Measurements from ENCODE around the gene PACC1. TPM values are rescaled to one million over a fixed set of nuclear protein-coding genes. Genes with fewer than 3 reads are reported as not detected.

PACC1 gene
- total and polyA plus RNA-seq, 2 experiments from 2014 or later, result 9.4 to 10.4 TPM

DNA sequence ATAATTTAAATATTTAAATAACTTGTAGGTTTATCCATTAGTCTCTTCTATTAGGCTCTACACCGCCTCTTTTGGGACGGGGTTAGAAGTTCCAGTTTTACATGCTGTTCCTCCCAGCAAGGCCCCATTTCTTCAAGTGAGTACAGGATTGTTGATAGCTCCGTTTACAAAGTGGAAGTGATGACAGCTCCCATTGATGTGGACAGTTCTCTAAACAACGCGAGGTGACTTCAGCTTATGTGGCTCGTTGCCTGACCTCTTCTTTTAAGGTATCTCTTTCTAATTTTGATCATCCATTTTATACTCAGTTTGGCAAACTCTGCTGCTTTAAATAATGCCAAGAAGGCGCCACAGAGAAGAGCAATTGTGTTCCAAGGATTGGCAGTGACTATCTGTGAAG lies 49.7 kb downstream of the PACC1 start:
- Histone ChIP-seq H3K79me2 (no peaks in the 10 kb centered on the region), H2AFZ (no peak overlapping the region), H3K36me3 (replicated peaks; ENCODE audit: insufficient read depth, low read depth) (no peaks in the 10 kb centered on the region), H3K9me3 (ENCODE audit: low read depth) (no peaks in the 10 kb centered on the region), H3K27ac (no peak overlapping the region), H3K9me2 (replicated peaks; ENCODE audit: insufficient read depth) (no peaks in the 10 kb centered on the region), H3K4me3 (no peak overlapping the region), H3K27me3 (no peaks in the 10 kb centered on the region), H3K4me2 (no peak overlapping the region), H3K4me1 (ENCODE audit: insufficient read depth) (no peaks in the 10 kb centered on the region), H4K20me1 (ENCODE audit: insufficient read depth, poor library complexity, severe bottlenecking) (no peaks in the 10 kb centered on the region)
- TF ChIP-seq EZH2 (IDR thresholded peaks at IDR 0.05; ENCODE audit: borderline replicate concordance) (no peak), EZH2phosphoT487 (IDR thresholded peaks at IDR 0.05; ENCODE audit: low read depth, severe bottlenecking, unreplicated experiment) (no peak)
- TF ChIP-seq, protein P1, sequence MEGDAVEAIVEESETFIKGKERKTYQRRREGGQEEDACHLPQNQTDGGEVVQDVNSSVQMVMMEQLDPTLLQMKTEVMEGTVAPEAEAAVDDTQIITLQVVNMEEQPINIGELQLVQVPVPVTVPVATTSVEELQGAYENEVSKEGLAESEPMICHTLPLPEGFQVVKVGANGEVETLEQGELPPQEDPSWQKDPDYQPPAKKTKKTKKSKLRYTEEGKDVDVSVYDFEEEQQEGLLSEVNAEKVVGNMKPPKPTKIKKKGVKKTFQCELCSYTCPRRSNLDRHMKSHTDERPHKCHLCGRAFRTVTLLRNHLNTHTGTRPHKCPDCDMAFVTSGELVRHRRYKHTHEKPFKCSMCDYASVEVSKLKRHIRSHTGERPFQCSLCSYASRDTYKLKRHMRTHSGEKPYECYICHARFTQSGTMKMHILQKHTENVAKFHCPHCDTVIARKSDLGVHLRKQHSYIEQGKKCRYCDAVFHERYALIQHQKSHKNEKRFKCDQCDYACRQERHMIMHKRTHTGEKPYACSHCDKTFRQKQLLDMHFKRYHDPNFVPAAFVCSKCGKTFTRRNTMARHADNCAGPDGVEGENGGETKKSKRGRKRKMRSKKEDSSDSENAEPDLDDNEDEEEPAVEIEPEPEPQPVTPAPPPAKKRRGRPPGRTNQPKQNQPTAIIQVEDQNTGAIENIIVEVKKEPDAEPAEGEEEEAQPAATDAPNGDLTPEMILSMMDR (IDR thresholded peaks at IDR 0.05; ENCODE audit: poor library complexity), result no peak
- DNase-seq (ENCODE audit: low spot score), result no peak
- 68% methylated on average over 7 of the region's 7 CpGs for WGBS (ENCODE audit: low lambda C conversion rate, missing lambda C conversion rate)

DNA sequence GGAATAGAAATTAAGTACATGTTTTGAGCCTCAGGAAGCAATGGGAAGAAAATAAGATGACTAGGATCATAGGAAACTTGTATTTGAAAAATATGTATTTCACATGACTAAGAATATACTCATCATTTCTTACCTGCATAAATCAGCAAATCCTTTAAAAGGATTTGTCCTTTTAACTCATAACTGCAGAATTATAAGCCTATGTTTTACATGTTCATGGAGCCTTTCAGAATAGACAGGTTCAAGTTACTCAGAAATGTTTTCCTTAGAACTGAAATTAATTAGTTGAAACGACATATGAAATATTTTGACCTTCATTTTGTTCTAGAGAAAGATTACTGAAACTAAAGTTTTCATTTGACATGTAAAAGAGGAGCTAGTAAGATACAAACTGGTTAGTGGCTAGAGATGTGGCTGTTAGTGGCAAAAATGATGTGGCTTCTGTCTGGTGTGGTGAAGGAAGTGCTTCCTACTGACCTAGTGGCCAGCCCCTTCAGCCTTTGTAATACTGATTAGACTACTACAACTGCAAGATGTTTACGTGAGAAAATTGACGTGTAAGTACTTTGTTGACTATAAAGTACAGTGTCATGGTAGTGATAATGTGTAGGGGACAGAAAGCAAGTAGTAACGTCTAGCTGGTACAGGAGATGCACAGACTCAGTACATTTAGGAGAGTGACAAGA lies 54.7 kb downstream of the PACC1 start:
- no peak for DNase-seq (ENCODE audit: low spot score)
- Histone ChIP-seq H3K9me3 (ENCODE audit: low read depth) (no peaks in the 10 kb centered on the region), H3K4me3 (no peak overlapping the region), H3K4me1 (ENCODE audit: insufficient read depth) (no peaks in the 10 kb centered on the region), H3K36me3 (replicated peaks; ENCODE audit: insufficient read depth, low read depth) (no peaks in the 10 kb centered on the region), H3K27me3 (no peaks in the 10 kb centered on the region), H2AFZ (no peak overlapping the region), H4K20me1 (ENCODE audit: insufficient read depth, poor library complexity, severe bottlenecking) (no peaks in the 10 kb centered on the region), H3K27ac (no peak overlapping the region), H3K9me2 (replicated peaks; ENCODE audit: insufficient read depth) (no peaks in the 10 kb centered on the region), H3K79me2 (no peaks in the 10 kb centered on the region), H3K4me2 (no peak overlapping the region)
- TF ChIP-seq, protein P1 (IDR thresholded peaks at IDR 0.05; ENCODE audit: poor library complexity), result no peak
- no peak for TF ChIP-seq EZH2 (IDR thresholded peaks at IDR 0.05; ENCODE audit: borderline replicate concordance)
- no peak for TF ChIP-seq EZH2phosphoT487 (IDR thresholded peaks at IDR 0.05; ENCODE audit: low read depth, severe bottlenecking, unreplicated experiment)
- WGBS (ENCODE audit: low lambda C conversion rate, missing lambda C conversion rate), result 87% methylated on average over 4 of the region's 4 CpGs

DNA sequence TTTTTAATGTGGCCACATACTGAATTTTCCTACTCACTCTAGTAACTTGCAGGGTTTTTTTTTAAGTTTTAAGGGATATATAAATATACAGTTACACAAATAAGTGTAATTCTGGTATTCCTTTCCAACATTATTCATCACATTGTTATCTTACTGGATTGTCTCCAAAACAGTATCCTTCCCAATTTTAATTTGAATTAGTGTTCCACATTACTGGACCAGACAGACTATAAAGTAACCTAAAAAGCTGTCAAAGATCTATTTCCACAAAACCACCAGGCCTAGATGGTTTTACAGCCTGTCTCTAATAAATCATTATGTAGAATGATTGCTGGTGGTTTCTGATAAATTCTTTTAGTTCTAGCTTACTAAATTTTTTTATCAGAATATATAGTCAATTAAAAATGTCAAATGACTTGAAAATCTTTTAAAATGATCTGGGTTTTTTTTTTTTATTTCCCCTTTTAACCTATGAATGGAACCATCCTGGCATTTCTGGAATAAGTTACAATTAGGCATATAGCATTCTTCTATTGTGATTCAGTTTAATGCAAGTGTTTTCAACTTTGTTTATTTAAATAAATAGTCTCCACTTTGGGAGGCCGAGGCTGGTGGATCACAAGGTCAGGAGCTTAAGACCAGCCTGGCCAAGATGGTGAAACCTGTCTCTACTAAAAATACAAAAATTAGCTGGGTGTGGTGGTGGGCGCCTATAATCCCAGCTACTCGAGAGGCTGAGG lies 59.3 kb downstream of the PACC1 start:
- Histone ChIP-seq H4K20me1 (ENCODE audit: insufficient read depth, poor library complexity, severe bottlenecking) (no peaks in the 10 kb centered on the region), H3K36me3 (replicated peaks; ENCODE audit: insufficient read depth, low read depth) (no peaks in the 10 kb centered on the region), H3K4me3 (no peak overlapping the region), H3K4me1 (ENCODE audit: insufficient read depth) (no peaks in the 10 kb centered on the region), H3K9me3 (ENCODE audit: low read depth) (no peaks in the 10 kb centered on the region), H3K27ac (no peak overlapping the region), H3K79me2 (no peaks in the 10 kb centered on the region), H3K27me3 (no peaks in the 10 kb centered on the region), H2AFZ (no peak overlapping the region), H3K4me2 (no peak overlapping the region), H3K9me2 (replicated peaks; ENCODE audit: insufficient read depth) (no peaks in the 10 kb centered on the region)
- no peak for DNase-seq (ENCODE audit: low spot score)
- TF ChIP-seq, protein P1 (IDR thresholded peaks at IDR 0.05; ENCODE audit: poor library complexity), result no peak
- TF ChIP-seq EZH2phosphoT487 (IDR thresholded peaks at IDR 0.05; ENCODE audit: low read depth, severe bottlenecking, unreplicated experiment), result no peak
- TF ChIP-seq EZH2 (IDR thresholded peaks at IDR 0.05; ENCODE audit: borderline replicate concordance), result no peak
- WGBS (ENCODE audit: low lambda C conversion rate, missing lambda C conversion rate), result 97% methylated on average over 3 of the region's 3 CpGs
